Osteoblast (primary cell): ENCODE measurements around the gene SERGEF. TPM values are rescaled to one million over a fixed set of nuclear protein-coding genes. Genes with fewer than 3 reads are reported as not detected.

Experiments
- DNase-seq: peaks from one replicate; pipeline ENCODE4 v3.0.0; 2011; ENCODE audit warnings: low spot score, mixed read lengths; ENCODE audit not compliant: insufficient read length; ENCODE audit errors: missing footprints
- H2AFZ ChIP-seq: 2 replicates; pipeline ENCODE4 v1.6.0; 2011; ENCODE audit warnings: mild to moderate bottlenecking, low read length
- H3K27ac ChIP-seq: 2 replicates; pipeline ENCODE4 v1.5.1; 2011; ENCODE audit warnings: mild to moderate bottlenecking, low read depth, low read length, moderate library complexity
- H3K27me3 ChIP-seq: 2 replicates; pipeline ENCODE4 v1.6.0; 2012; ENCODE audit warnings: mild to moderate bottlenecking, control low read depth, inconsistent platforms, low read length, moderate library complexity; ENCODE audit not compliant: insufficient read depth
- H3K36me3 ChIP-seq: 2 replicates; pipeline ENCODE4 v1.5.1; 2011; ENCODE audit warnings: mild to moderate bottlenecking, low read length, control low read depth, moderate library complexity; ENCODE audit not compliant: insufficient read depth
- H3K4me1 ChIP-seq: 2 replicates; pipeline ENCODE4 v1.5.1; 2011; ENCODE audit warnings: mild to moderate bottlenecking, low read length, control low read depth, moderate library complexity; ENCODE audit not compliant: insufficient read depth
- H3K4me2 ChIP-seq: 2 replicates; pipeline ENCODE4 v1.6.0; 2011; ENCODE audit warnings: mild to moderate bottlenecking, low read length; ENCODE audit not compliant: insufficient read depth
- H3K4me3 ChIP-seq: fragments of 200-600 bp; sonication (generic); 3 replicates; pipeline ENCODE4 v1.5.1; 2012; ENCODE audit warnings: mild to moderate bottlenecking, low read length, inconsistent platforms; ENCODE audit not compliant: insufficient read depth
- H3K79me2 ChIP-seq: 2 replicates; pipeline ENCODE4 v1.6.0; 2012; ENCODE audit warnings: mild to moderate bottlenecking, low read length, control low read depth, inconsistent platforms; ENCODE audit not compliant: insufficient read depth
- H3K9me3 ChIP-seq: 2 replicates; pipeline ENCODE4 v1.5.1; 2011; ENCODE audit warnings: low read depth, low read length, control low read depth
- H4K20me1 ChIP-seq: 2 replicates; pipeline ENCODE4 v1.6.0; 2012; ENCODE audit warnings: mild to moderate bottlenecking, low read length, control low read depth; ENCODE audit not compliant: insufficient read depth
- CTCF ChIP-seq: IDR thresholded peaks from 2 replicates; pipeline ENCODE4 v1.5.1; 2011; ENCODE audit warnings: mild to moderate bottlenecking, low read depth, low read length, moderate library complexity; ENCODE audit errors: extremely low read depth
- total RNA-seq: library from RNA; depleted of rRNA; stranded (reverse); fragments of >200 nt; gene quantifications from 2 replicates; pipeline ENCODE4 v1.2.3, GENCODE V29; 2012

The SERGEF gene
- total RNA-seq, 1 donor = 29.7 TPM

- H4K20me1 ChIP-seq = no peaks in the 10 kb centered on the region
- no peaks in the 10 kb centered on the region for H3K36me3 ChIP-seq
- H3K27me3 ChIP-seq = peaks cover 12% of the 10 kb centered on the region
- no peaks in the 10 kb centered on the region for H3K9me3 ChIP-seq
- no peak overlapping the region for H2AFZ ChIP-seq
- H3K79me2 ChIP-seq = no peaks in the 10 kb centered on the region
- no peaks in the 10 kb centered on the region for H3K4me1 ChIP-seq
- H3K27ac ChIP-seq = no peak overlapping the region
- DNase-seq = peak; percentile 18
- TF ChIP-seq CTCF = no peak
- no peak overlapping the region for H3K4me3 ChIP-seq
- H3K4me2 ChIP-seq = no peak overlapping the region
Measured at GRCh38 chr11:17775035-17775348, 237.9 kb downstream of the SERGEF start.

GRCh38 chr11:17774232-17775034, 238.4 kb downstream of the SERGEF start:
- H3K4me1 ChIP-seq = no peaks in the 10 kb centered on the region
- no peaks in the 10 kb centered on the region for H4K20me1 ChIP-seq
- DNase-seq = peak; percentile 60
- TF ChIP-seq CTCF = no peak
- no peaks in the 10 kb centered on the region for H3K79me2 ChIP-seq
- no peaks in the 10 kb centered on the region for H3K9me3 ChIP-seq
- no peak overlapping the region for H2AFZ ChIP-seq
- no peaks in the 10 kb centered on the region for H3K36me3 ChIP-seq
- H3K27ac ChIP-seq = no peak overlapping the region
- no peak overlapping the region for H3K4me2 ChIP-seq
- H3K27me3 ChIP-seq = peaks cover 12% of the 10 kb centered on the region
- no peak overlapping the region for H3K4me3 ChIP-seq

DNA sequence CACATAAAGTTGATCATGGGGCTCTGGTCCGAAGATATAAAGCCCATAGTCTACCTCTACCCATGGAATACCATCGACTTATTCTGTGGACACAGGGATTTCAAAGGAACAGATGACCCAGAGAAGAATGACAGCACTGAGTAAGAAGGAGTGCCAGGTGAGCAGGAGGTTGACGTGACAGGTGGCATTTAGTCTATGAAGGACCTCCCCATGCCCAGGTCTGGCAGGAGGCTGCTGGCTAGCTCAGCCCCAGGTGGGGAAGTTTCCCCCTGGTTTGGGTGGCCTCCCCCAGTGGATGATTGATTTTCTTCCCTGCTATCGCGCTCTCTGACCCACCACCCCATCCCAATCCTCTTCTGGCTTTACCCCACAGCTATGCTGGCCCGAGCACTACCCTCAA, 239.2 kb downstream of the SERGEF start:
- Histone ChIP-seq H3K27ac (no peak overlapping the region), H3K4me3 (no peak overlapping the region), H2AFZ (no peak overlapping the region), H3K27me3 (peaks cover 12% of the 10 kb centered on the region), H3K9me3 (no peaks in the 10 kb centered on the region), H3K4me2 (no peak overlapping the region), H3K4me1 (no peaks in the 10 kb centered on the region), H3K79me2 (no peaks in the 10 kb centered on the region), H4K20me1 (no peaks in the 10 kb centered on the region), H3K36me3 (no peaks in the 10 kb centered on the region)
- TF ChIP-seq CTCF = no peak
- peak; percentile 66 for DNase-seq

DNA sequence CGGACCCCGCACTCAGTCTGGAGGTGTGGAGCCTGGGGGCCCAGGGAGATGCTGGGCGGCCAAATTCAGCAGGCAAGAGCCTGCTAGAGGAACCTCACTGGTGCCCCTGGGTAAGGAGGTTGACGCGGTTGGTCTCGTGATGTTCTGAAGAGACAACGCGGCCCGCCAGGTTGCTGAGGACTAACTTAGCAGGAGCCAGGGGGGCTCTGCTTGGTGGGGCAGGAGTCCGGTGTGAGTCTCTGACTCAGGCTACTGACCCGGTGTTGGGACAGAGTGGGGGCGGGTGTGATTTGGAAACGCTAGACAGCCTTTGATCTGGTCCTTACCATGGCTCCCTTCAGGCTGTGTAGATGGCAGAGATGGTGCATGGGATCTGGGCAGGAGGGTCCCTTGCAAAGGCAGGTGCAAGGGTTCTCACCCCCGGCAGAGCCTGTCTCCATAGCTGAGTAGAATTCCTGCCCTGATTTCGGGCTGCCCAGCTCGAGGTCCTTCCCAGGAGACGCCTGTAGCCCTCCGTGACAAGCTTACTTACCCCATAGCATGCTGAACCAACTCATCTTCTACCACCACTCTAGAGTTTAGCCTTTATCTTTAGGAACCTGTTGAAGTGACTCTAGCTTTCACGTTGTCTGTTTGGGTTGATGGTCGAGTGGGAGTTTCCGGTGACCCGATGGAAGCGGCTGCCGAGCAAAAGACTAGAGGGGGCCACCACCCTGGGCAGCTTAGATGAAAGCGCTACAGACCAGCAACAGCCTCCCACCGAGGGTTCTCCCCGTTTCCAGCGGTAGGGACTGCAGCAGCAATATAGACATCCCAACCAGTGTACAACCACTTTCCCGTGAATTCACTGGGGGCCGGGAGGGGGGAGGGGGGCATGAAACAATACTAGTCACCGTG, 239.9 kb downstream of the SERGEF start:
- Histone ChIP-seq H2AFZ (no peak overlapping the region), H3K4me1 (no peaks in the 10 kb centered on the region), H3K36me3 (no peaks in the 10 kb centered on the region), H3K9me3 (no peaks in the 10 kb centered on the region), H3K27me3 (peaks cover 8% of the 10 kb centered on the region), H3K27ac (no peak overlapping the region), H3K4me2 (no peak overlapping the region), H4K20me1 (no peaks in the 10 kb centered on the region), H3K4me3 (no peak overlapping the region), H3K79me2 (no peaks in the 10 kb centered on the region)
- DNase-seq = peak; percentile 55
- no peak for TF ChIP-seq CTCF
